SK-N-SH (cell line): ENCODE results near the gene CYP4F3. TPM values are rescaled to one million over a fixed set of nuclear protein-coding genes. Genes with fewer than 3 reads are reported as not detected.

Experiments
- CTCF ChIA-PET: fragments of 300-600, 350-600 bp; formaldehyde crosslinking; extraction: SDS; loops from one replicate; lab custom pipeline; 2021; lab: Yijun Ruan, JAX
- POLR2A ChIA-PET: fragments of 350-600 bp; sonication (Branson Sonifier 250); formaldehyde crosslinking; extraction: SDS; loops from one replicate; lab custom pipeline; 2020; ENCODE audit warnings: antibody characterized with exemption, inconsistent platforms; lab: Yijun Ruan, JAX
- DNase-seq: peaks from one replicate; pipeline ENCODE4 v3.0.0; 2012
- H2AFZ ChIP-seq: fragments of 200-600 bp; sonication (generic); 2 replicates; pipeline ENCODE4 v1.8.1; 2016; ENCODE audit warnings: antibody characterized with exemption, mild to moderate bottlenecking, low read depth
- H3F3A ChIP-seq: fragments of 200-600 bp; sonication (generic); replicated peaks from 2 replicates; pipeline ENCODE3; 2016; ENCODE audit warnings: antibody characterized with exemption, mild to moderate bottlenecking; ENCODE audit not compliant: insufficient read depth
- H3K27ac ChIP-seq, 2 experiments: fragments of 200-500 bp in 1 of 2; fragments of 200-600 bp in 1 of 2; sonication (Bioruptor generic) in 1 of 2; sonication (generic), shearing (Covaris generic) in 1 of 2; 2 replicates each; pipeline versions ENCODE4 v1.5.1 to v1.6.1; 2014 to 2016; ENCODE audit warnings: low read depth in 2 of 2, inconsistent platforms in 1 of 2, low read length in 1 of 2, mild to moderate bottlenecking in 1 of 2, mixed read lengths in 1 of 2
- H3K27me3 ChIP-seq: fragments of 200-600 bp; sonication (generic), shearing (Covaris generic); 2 replicates; pipeline ENCODE4 v1.6.1; 2016; ENCODE audit warnings: mixed run types; ENCODE audit not compliant: insufficient read depth
- H3K36me3 ChIP-seq, 2 experiments: fragments of 200-500 bp in 1 of 2; fragments of 200-600 bp in 1 of 2; sonication (Bioruptor generic) in 1 of 2; sonication (generic) in 1 of 2; replicated peaks in 1 of 2; 2 replicates each; pipeline versions ENCODE3 to v1.5.1; 2014 to 2016; ENCODE audit warnings: low read length in 1 of 2, mild to moderate bottlenecking in 1 of 2; ENCODE audit not compliant: insufficient read depth in 2 of 2, control insufficient read depth in 1 of 2
- H3K4me1 ChIP-seq, 2 experiments: fragments of 200-500 bp in 1 of 2; fragments of 200-600 bp in 1 of 2; sonication (Bioruptor generic) in 1 of 2; sonication (generic), shearing (Covaris generic) in 1 of 2; 2 replicates each; pipeline versions ENCODE4 v1.5.1 to v1.6.1; 2014 to 2016; ENCODE audit warnings: low read depth in 1 of 2, low read length in 1 of 2, mixed run types in 1 of 2; ENCODE audit not compliant: insufficient read depth in 2 of 2, control insufficient read depth in 1 of 2
- H3K4me2 ChIP-seq: fragments of 200-600 bp; sonication (generic), shearing (Covaris generic); 2 replicates; pipeline ENCODE4 v1.6.1; 2017; ENCODE audit warnings: mixed run types
- H3K4me3 ChIP-seq, 2 experiments: fragments of 200-500 bp in 1 of 2; fragments of 200-600 bp in 1 of 2; sonication (Bioruptor generic) in 1 of 2; sonication (generic), shearing (Covaris generic) in 1 of 2; 2 replicates each; pipeline versions ENCODE4 v1.5.1 to v1.8.1; 2014 to 2016; ENCODE audit warnings: low read depth in 2 of 2, inconsistent platforms in 1 of 2, low read length in 1 of 2, mild to moderate bottlenecking in 1 of 2, mixed read lengths in 1 of 2, moderate library complexity in 1 of 2
- H3K79me2 ChIP-seq: fragments of 200-600 bp; sonication (generic); 2 replicates; pipeline ENCODE4 v1.8.1; 2017; ENCODE audit warnings: mild to moderate bottlenecking; ENCODE audit not compliant: insufficient read depth
- H3K9ac ChIP-seq: fragments of 200-600 bp; sonication (generic); 2 replicates; pipeline ENCODE4 v1.6.1; 2017; ENCODE audit warnings: mixed run types
- H3K9me2 ChIP-seq: fragments of 200-600 bp; sonication (generic); 2 replicates; pipeline ENCODE4 v1.6.1; 2017; ENCODE audit warnings: mixed run types
- H3K9me3 ChIP-seq: fragments of 200-600 bp; sonication (generic); 2 replicates; pipeline ENCODE4 v1.6.1; 2017; ENCODE audit warnings: mixed run types, mild to moderate bottlenecking, moderate library complexity
- H4K20me1 ChIP-seq: fragments of 200-600 bp; sonication (generic); 2 replicates; pipeline ENCODE4 v1.6.1; 2017; ENCODE audit warnings: mild to moderate bottlenecking, mixed run types; ENCODE audit not compliant: insufficient read depth
- ELF1 ChIP-seq: IDR thresholded peaks from 2 replicates; pipeline ENCODE4 v1.4.0; 2012
- FOXJ3 ChIP-seq: sonication (generic); formaldehyde crosslinking; IDR thresholded peaks from 2 replicates; pipeline ENCODE4 v1.5.1; 2020; ENCODE audit warnings: mild to moderate bottlenecking, missing genetic modification reagents
- FOXM1 ChIP-seq: IDR thresholded peaks from 2 replicates; pipeline ENCODE4 v1.4.0; 2012; ENCODE audit warnings: low read depth, mild to moderate bottlenecking
- GATA2 ChIP-seq: sonication (generic); formaldehyde crosslinking; IDR thresholded peaks from 2 replicates; pipeline ENCODE4 v1.5.0; 2020; ENCODE audit warnings: mild to moderate bottlenecking, missing genetic modification reagents
- NFIC ChIP-seq: IDR thresholded peaks from 2 replicates; pipeline ENCODE4 v1.4.0; 2012; ENCODE audit warnings: borderline replicate concordance
- NRF1 ChIP-seq: IDR thresholded peaks from 2 replicates; pipeline ENCODE4 v1.6.1; 2012; ENCODE audit warnings: low read depth, mild to moderate bottlenecking, low read length
- RXRA ChIP-seq: IDR thresholded peaks from 2 replicates; pipeline ENCODE4 v1.4.0; 2012; ENCODE audit warnings: low read depth, mild to moderate bottlenecking, borderline replicate concordance
- SIN3A ChIP-seq: IDR thresholded peaks from 2 replicates; pipeline ENCODE4 v1.6.1; 2012; ENCODE audit warnings: low read depth, mild to moderate bottlenecking, low read length, moderate library complexity, borderline replicate concordance
- TCF12 ChIP-seq: IDR thresholded peaks from 2 replicates; pipeline ENCODE4 v1.4.0; 2012
- YY1 ChIP-seq: IDR thresholded peaks from 2 replicates; pipeline ENCODE4 v1.4.0; 2012; ENCODE audit warnings: low read depth, mild to moderate bottlenecking
- WGBS: methylation state at CpG from one replicate; pipeline ENCODE4 v1.1.6; 2017; ENCODE audit warnings: low lambda C conversion rate; 5-methylcytosine and 5-hydroxymethylcytosine counted together
- polyA plus RNA-seq, 3 experiments: library from polyadenylated mRNA; depleted of rRNA; stranded (reverse); fragments of >200 nt; gene quantifications; 2 replicates each; pipeline ENCODE4 v1.2.3, GENCODE V29; 2012
- TF ChIP-seq, protein P1 (sequence below): fragments of 200-600 bp; sonication (generic); IDR thresholded peaks from 2 replicates; pipeline ENCODE4 v1.6.1; 2017; ENCODE audit warnings: antibody characterized with exemption, mild to moderate bottlenecking, moderate library complexity
- TF ChIP-seq, protein P2 (sequence below): IDR thresholded peaks from 2 replicates; pipeline ENCODE4 v1.6.1; 2012; ENCODE audit warnings: mild to moderate bottlenecking, low read depth, low read length, moderate library complexity
- TF ChIP-seq, protein P3 (sequence below): IDR thresholded peaks from 2 replicates; pipeline ENCODE4 v1.4.0; 2012; ENCODE audit warnings: low read depth, borderline replicate concordance

The CYP4F3 gene
- polyA plus RNA-seq, 1 of the 3 experiments (the other 2 are of a cell fraction), result 0.08 TPM

DNA sequence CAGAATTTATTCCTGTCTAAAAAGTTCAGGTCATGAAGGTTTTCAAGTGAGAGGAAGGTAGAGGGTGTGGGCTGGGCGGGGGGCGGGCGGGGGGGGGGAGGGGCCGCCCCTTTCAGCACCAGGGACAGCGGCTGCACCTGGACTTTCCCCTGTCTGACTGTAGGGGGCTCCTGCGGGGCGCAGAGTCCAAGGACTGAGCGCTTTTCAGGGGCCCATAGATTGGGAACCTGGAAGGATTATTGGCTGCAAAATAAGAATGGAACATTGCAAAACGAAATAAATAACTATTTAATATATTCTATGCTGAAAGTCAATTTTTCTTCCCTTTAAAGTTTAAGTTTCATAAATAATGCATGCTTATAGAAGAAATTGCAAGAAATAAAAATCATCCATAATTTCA is 8.9 kb upstream of the CYP4F3 start:
- no peaks in the 10 kb centered on the region for H3K4me1 ChIP-seq
- TF ChIP-seq, protein P1, sequence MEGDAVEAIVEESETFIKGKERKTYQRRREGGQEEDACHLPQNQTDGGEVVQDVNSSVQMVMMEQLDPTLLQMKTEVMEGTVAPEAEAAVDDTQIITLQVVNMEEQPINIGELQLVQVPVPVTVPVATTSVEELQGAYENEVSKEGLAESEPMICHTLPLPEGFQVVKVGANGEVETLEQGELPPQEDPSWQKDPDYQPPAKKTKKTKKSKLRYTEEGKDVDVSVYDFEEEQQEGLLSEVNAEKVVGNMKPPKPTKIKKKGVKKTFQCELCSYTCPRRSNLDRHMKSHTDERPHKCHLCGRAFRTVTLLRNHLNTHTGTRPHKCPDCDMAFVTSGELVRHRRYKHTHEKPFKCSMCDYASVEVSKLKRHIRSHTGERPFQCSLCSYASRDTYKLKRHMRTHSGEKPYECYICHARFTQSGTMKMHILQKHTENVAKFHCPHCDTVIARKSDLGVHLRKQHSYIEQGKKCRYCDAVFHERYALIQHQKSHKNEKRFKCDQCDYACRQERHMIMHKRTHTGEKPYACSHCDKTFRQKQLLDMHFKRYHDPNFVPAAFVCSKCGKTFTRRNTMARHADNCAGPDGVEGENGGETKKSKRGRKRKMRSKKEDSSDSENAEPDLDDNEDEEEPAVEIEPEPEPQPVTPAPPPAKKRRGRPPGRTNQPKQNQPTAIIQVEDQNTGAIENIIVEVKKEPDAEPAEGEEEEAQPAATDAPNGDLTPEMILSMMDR, result peak; percentile 51
- TF ChIP-seq, protein P2, sequence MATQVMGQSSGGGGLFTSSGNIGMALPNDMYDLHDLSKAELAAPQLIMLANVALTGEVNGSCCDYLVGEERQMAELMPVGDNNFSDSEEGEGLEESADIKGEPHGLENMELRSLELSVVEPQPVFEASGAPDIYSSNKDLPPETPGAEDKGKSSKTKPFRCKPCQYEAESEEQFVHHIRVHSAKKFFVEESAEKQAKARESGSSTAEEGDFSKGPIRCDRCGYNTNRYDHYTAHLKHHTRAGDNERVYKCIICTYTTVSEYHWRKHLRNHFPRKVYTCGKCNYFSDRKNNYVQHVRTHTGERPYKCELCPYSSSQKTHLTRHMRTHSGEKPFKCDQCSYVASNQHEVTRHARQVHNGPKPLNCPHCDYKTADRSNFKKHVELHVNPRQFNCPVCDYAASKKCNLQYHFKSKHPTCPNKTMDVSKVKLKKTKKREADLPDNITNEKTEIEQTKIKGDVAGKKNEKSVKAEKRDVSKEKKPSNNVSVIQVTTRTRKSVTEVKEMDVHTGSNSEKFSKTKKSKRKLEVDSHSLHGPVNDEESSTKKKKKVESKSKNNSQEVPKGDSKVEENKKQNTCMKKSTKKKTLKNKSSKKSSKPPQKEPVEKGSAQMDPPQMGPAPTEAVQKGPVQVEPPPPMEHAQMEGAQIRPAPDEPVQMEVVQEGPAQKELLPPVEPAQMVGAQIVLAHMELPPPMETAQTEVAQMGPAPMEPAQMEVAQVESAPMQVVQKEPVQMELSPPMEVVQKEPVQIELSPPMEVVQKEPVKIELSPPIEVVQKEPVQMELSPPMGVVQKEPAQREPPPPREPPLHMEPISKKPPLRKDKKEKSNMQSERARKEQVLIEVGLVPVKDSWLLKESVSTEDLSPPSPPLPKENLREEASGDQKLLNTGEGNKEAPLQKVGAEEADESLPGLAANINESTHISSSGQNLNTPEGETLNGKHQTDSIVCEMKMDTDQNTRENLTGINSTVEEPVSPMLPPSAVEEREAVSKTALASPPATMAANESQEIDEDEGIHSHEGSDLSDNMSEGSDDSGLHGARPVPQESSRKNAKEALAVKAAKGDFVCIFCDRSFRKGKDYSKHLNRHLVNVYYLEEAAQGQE, result peak; percentile 96
- TF ChIP-seq ELF1 (no peak), SIN3A (no peak)
- TF ChIP-seq, all 33 proteins: peak for 2
- no peaks in the 10 kb centered on the region for H3K36me3 ChIP-seq
- ChIA-PET POLR2A (no interaction called here), CTCF (interaction anchor here (1.2 kb wide), 1 partner anchor 550 kb away, joined by 3 read pairs; no protein-coding TSS in a partner anchor)
- no peaks in the 10 kb centered on the region; the same call in 1 of the 2 replicates for H3K27me3 ChIP-seq
- H4K20me1 ChIP-seq, result no peaks in the 10 kb centered on the region
- no peaks in the 10 kb centered on the region for H3K79me2 ChIP-seq
- no peak overlapping the region for H3K4me3 ChIP-seq
- H3K4me2 ChIP-seq, result no peak overlapping the region
- WGBS, result 0% methylated on average over 7 of the region's 9 CpGs
- H2AFZ ChIP-seq, result no peak overlapping the region
- H3K9ac ChIP-seq, result no peak overlapping the region
- peak; percentile 47 for DNase-seq
- no peak overlapping the region for H3K27ac ChIP-seq
- no peaks in the 10 kb centered on the region for H3F3A ChIP-seq
- H3K9me3 ChIP-seq, result no peaks in the 10 kb centered on the region
- no peaks in the 10 kb centered on the region for H3K9me2 ChIP-seq

DNA sequence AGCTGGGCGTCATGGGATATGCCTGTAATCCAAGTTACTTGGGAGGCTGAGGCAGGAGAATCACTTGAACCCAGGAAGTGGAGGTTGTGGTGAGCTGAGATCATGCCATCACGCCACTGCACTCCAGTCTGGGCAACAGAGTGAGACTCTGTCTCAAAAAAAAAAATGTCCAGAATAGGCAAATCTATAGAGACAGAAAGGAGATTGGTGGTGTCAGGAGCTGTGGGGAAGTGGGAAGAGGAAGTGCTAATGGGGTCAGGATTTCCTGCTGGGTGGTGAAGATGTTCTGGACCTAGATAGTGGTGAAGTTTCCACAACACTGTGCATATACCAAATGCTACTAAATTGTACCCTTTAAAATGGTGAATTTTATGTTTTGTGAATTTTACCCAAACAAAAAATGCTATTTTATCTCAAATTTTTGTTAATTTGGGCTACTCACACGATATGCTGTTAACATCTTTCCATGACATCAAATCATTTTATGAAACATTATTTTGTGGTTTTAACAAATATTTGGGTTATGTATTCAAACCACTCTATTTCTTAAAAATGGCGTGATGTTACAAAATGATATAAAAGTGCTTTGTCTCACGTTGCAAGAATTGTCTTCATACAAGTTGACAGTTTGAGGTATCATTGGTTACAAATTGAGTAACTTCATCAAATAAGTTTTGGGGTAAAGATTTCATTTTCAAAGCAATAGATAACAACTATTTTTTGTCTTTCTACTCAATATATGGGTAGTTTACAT is 7.4 kb upstream of the CYP4F3 start:
- H3K79me2 ChIP-seq, result no peaks in the 10 kb centered on the region
- WGBS, result 11% methylated on average over 5 of the region's 5 CpGs
- H3K9me2 ChIP-seq, result no peaks in the 10 kb centered on the region
- H3K9me3 ChIP-seq, result no peaks in the 10 kb centered on the region
- no peak overlapping the region for H3K4me3 ChIP-seq
- DNase-seq, result no peak
- H3K27ac ChIP-seq, result no peak overlapping the region
- ChIA-PET POLR2A (no interaction called here), CTCF (no interaction called here)
- no peak overlapping the region for H3K4me2 ChIP-seq
- no peak overlapping the region for H2AFZ ChIP-seq
- H3K27me3 ChIP-seq, result no peaks in the 10 kb centered on the region
- no peaks in the 10 kb centered on the region for H3K36me3 ChIP-seq
- no peaks in the 10 kb centered on the region for H4K20me1 ChIP-seq
- no peaks in the 10 kb centered on the region for H3F3A ChIP-seq
- no peak overlapping the region for H3K9ac ChIP-seq
- H3K4me1 ChIP-seq, result no peaks in the 10 kb centered on the region
- no peak for TF ChIP-seq TCF12
- TF ChIP-seq, protein P1, result no peak
- TF ChIP-seq ELF1, result no peak
- TF ChIP-seq FOXM1, result no peak
- no peak for TF ChIP-seq RXRA
- no peak for TF ChIP-seq NFIC
- no peak for TF ChIP-seq YY1
- TF ChIP-seq, protein P3, sequence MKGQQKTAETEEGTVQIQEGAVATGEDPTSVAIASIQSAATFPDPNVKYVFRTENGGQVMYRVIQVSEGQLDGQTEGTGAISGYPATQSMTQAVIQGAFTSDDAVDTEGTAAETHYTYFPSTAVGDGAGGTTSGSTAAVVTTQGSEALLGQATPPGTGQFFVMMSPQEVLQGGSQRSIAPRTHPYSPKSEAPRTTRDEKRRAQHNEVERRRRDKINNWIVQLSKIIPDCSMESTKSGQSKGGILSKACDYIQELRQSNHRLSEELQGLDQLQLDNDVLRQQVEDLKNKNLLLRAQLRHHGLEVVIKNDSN, result no peak
- TF ChIP-seq, protein P2, result no peak
- no peak for TF ChIP-seq NRF1
- no peak for TF ChIP-seq SIN3A
- TF ChIP-seq FOXJ3, result no peak
- TF ChIP-seq GATA2, result no peak
